Neural crest cell (in vitro differentiated cells): ENCODE results near the gene LGALS14. TPM values are rescaled to one million over a fixed set of nuclear protein-coding genes. Genes with fewer than 3 reads are reported as not detected.
"Not testable (repeated sequence)": the region's sequence is repeated elsewhere in the genome, so short reads cannot be mapped to it uniquely, and the experiment has no call there.

Experiments
- DNase-seq: peaks from one replicate; pipeline ENCODE4 v3.0.0; 2021; ENCODE audit warnings: low read depth, mixed read lengths, low spot score
- H3K27ac Mint-ChIP-seq: one replicate; pipeline ENCODE4 v1.8.0; 2021; ENCODE audit warnings: mild to moderate bottlenecking, mixed read lengths; ENCODE audit not compliant: unreplicated experiment
- H3K27me3 Mint-ChIP-seq: 2 replicates; pipeline ENCODE4 v1.8.0; 2021; ENCODE audit warnings: low read depth, mild to moderate bottlenecking, mixed read lengths
- H3K36me3 Mint-ChIP-seq: 2 replicates; pipeline ENCODE4 v1.8.0; 2021; ENCODE audit warnings: low read depth, mild to moderate bottlenecking, mixed read lengths
- H3K4me1 Mint-ChIP-seq: 2 replicates; pipeline ENCODE4 v1.8.0; 2021; ENCODE audit warnings: mixed read lengths
- H3K4me3 Mint-ChIP-seq: one replicate; pipeline ENCODE4 v1.8.0; 2021; ENCODE audit warnings: mild to moderate bottlenecking, mixed read lengths
- H3K9me3 Mint-ChIP-seq: 2 replicates; pipeline ENCODE4 v1.8.0; 2021; ENCODE audit warnings: mixed read lengths
- total RNA-seq: library from RNA; stranded (reverse); gene quantifications from 2 replicates; pipeline ENCODE4 v1.2.1, GENCODE V29; 2021
- TF ChIP-seq, protein P1 (sequence below): fragments of 200-600 bp; sonication (generic); conservative IDR thresholded peaks from 2 replicates; pipeline ENCODE4 v1.5.0; 2021; ENCODE audit warnings: antibody characterized with exemption, mild to moderate bottlenecking

LGALS14 gene
- total RNA-seq, 1 donor from 2014 or later, result not detected

DNA sequence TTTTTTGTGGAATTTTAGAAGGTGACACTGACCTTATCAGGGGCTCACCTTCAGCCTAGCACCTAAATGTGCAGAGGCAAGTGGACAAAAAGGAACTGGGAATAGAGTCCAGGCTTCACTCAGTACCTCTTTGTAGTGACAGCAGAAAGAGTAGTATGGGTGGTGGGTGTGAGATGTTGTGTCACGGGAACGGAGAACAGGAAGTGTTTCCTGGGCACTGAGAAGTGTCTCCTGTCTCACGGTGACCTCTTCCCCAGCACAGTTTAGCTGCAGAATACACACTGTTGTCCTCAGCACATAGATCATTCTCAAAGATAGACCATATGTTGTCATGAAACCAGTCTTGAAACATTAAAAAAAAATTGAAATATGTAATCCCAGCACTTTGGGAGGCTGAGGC lies 17.5 kb upstream of the LGALS14 start:
- no peaks in the 10 kb centered on the region for H3K9me3 Mint-ChIP-seq
- no peak overlapping the region for H3K27ac Mint-ChIP-seq
- no peak for DNase-seq
- H3K4me3 Mint-ChIP-seq, result no peak overlapping the region
- no peaks in the 10 kb centered on the region for H3K4me1 Mint-ChIP-seq
- H3K36me3 Mint-ChIP-seq, result no peaks in the 10 kb centered on the region
- TF ChIP-seq, protein P1, sequence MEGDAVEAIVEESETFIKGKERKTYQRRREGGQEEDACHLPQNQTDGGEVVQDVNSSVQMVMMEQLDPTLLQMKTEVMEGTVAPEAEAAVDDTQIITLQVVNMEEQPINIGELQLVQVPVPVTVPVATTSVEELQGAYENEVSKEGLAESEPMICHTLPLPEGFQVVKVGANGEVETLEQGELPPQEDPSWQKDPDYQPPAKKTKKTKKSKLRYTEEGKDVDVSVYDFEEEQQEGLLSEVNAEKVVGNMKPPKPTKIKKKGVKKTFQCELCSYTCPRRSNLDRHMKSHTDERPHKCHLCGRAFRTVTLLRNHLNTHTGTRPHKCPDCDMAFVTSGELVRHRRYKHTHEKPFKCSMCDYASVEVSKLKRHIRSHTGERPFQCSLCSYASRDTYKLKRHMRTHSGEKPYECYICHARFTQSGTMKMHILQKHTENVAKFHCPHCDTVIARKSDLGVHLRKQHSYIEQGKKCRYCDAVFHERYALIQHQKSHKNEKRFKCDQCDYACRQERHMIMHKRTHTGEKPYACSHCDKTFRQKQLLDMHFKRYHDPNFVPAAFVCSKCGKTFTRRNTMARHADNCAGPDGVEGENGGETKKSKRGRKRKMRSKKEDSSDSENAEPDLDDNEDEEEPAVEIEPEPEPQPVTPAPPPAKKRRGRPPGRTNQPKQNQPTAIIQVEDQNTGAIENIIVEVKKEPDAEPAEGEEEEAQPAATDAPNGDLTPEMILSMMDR, result no peak
- peaks cover 38% of the 10 kb centered on the region for H3K27me3 Mint-ChIP-seq

DNA sequence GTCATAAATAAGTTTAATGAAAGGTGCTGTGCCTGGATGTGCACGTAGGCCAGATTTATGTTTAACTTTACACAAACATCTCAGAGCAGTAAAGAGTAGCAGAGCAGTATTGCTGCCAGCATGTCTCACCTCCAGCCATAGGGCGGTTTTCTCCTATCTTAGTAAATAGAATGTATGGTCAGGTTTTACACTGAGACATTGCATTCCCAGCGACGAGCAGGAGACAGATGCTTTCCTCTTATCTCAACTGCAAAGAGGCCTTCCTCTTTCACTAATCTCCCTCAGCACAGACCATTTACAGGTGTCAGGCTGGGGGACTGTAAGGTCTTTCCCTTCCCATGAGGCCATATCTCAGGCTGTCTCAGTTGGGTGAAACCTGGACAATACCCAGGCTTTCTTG lies 15.6 kb upstream of the LGALS14 start:
- not testable (repeated sequence) for H3K9me3 Mint-ChIP-seq, H3K27ac Mint-ChIP-seq, H3K4me1 Mint-ChIP-seq, DNase-seq, H3K36me3 Mint-ChIP-seq, H3K4me3 Mint-ChIP-seq
- peaks cover 49% of the 10 kb centered on the region for H3K27me3 Mint-ChIP-seq

DNA sequence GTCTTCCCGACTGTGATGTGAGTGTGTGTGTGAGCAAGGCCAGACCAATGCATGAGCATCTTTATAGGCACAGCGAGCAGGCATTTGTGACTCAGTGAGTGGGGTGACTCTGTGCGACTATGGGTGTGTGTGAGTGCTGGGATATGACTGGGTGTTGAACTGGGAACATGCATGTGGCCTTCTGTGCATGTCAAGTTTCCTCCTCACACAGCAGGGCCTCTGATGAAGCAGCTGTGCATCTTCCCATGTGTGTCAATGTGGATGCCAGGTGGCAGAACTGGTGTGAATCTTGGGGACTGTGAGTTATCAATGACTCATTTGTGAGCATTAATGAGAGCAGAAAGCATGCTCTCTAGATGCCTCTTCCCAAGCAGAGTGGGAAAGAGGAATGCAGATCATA lies 12.1 kb upstream of the LGALS14 start:
- Mint-ChIP-seq H3K27me3 (peaks cover 71% of the 10 kb centered on the region), H3K27ac (no peak overlapping the region), H3K36me3 (no peaks in the 10 kb centered on the region), H3K4me1 (no peaks in the 10 kb centered on the region), H3K9me3 (no peaks in the 10 kb centered on the region), H3K4me3 (no peak overlapping the region)
- DNase-seq, result no peak
- TF ChIP-seq, protein P1, result no peak

DNA sequence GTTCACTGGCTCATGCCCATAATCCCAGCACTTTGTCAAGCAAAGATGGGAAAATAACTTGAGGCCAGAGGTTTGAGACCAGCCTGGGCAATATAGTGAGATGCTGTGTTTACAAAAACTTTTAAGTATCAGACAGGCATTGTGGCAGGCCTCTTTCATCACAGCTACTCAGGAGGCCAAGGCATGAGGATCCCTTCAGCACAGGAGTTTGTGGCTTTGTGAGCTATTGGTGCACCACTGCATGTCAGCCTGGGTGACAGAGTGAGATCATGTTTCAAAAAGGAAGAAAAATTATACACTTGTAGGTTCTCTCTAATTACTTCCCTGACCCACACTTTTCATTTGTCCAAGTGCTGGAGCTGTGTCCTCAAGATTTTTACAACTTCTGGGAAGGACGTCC lies 11.5 kb upstream of the LGALS14 start:
- H3K27ac Mint-ChIP-seq, result no peak overlapping the region

DNA sequence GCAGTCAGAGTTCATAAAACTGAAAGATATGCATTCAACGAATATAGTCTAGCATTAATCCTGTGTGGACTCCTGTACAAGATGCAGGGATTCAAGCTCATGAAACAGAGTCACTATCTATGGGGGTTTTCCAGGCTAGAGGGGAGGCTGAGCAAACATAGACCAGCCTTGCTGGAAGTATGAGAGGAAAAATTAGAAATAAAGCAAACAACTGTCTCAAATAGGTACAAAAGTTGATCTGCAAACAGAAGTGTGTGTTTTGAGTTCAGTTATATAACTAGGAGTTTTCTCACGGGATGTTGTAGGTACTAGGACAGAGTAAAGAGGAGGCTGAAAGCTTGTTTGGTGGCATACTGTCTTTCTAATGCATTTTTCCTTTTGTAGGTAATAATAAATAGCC lies 8.5 kb upstream of the LGALS14 start:
- peaks cover 88% of the 10 kb centered on the region for H3K27me3 Mint-ChIP-seq
- no peak for DNase-seq
- H3K27ac Mint-ChIP-seq, result no peak overlapping the region
- no peaks in the 10 kb centered on the region for H3K9me3 Mint-ChIP-seq
- no peaks in the 10 kb centered on the region for H3K4me1 Mint-ChIP-seq
- TF ChIP-seq, protein P1, result no peak
- no peak overlapping the region for H3K4me3 Mint-ChIP-seq
- H3K36me3 Mint-ChIP-seq, result no peaks in the 10 kb centered on the region

More for the DNA sequence above, 11.5 kb upstream of the LGALS14 start:
- H3K4me1 Mint-ChIP-seq, result no peaks in the 10 kb centered on the region
- no peaks in the 10 kb centered on the region for H3K9me3 Mint-ChIP-seq
- TF ChIP-seq, protein P1, result no peak
- DNase-seq, result no peak
- H3K36me3 Mint-ChIP-seq, result no peaks in the 10 kb centered on the region
- H3K27me3 Mint-ChIP-seq, result peaks cover 77% of the 10 kb centered on the region
- no peak overlapping the region for H3K4me3 Mint-ChIP-seq

GRCh38 chr19:39696387-39696786 lies 7.9 kb upstream of the LGALS14 start:
- H3K27ac Mint-ChIP-seq, result no peak overlapping the region
- DNase-seq, result no peak

More at GRCh38 chr19:39696387-39696786, 7.9 kb upstream of the LGALS14 start:
- Mint-ChIP-seq H3K4me1 (no peaks in the 10 kb centered on the region), H3K27me3 (peaks cover 90% of the 10 kb centered on the region), H3K36me3 (no peaks in the 10 kb centered on the region), H3K9me3 (no peaks in the 10 kb centered on the region), H3K4me3 (no peak overlapping the region)
- TF ChIP-seq, protein P1, result no peak
